SIG-M5 treated with dmso at 0.1 percent for 504 hours (cell line): ENCODE measurements around the gene APMAP.
A peak's percentile ranks its signal among the peaks of the same experiment; 100 is the strongest.
"Not testable (repeated sequence)": the region's sequence is repeated elsewhere in the genome, so short reads cannot be mapped to it uniquely, and the experiment has no call there.

ENCODE experiments used
- DNase-seq: peaks from one replicate; lab custom pipeline; 2025; ENCODE audit not compliant: unreplicated experiment; lab: John Stamatoyannopoulos, UW

APMAP gene

DNA sequence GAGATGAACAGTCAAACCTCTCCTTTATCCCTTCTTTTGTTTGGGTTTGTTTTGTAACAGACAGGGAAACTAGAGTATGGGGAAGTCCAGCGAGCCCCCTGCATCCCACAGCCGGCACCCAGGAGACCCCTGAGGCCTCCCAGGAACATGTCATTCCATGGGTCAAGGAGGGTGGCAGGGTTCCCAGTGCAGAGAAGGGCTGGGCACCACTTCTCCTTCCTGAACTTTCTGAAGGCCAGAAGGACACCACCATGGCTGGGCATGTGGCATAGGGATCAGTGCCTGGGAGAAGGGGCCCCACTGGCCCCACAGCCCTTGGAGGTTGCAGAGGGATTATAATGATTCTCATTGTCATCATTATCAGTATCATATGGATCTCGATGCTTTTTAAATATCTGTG, 57.4 kb downstream of the APMAP start:
- DNase-seq, result no peak

DNA sequence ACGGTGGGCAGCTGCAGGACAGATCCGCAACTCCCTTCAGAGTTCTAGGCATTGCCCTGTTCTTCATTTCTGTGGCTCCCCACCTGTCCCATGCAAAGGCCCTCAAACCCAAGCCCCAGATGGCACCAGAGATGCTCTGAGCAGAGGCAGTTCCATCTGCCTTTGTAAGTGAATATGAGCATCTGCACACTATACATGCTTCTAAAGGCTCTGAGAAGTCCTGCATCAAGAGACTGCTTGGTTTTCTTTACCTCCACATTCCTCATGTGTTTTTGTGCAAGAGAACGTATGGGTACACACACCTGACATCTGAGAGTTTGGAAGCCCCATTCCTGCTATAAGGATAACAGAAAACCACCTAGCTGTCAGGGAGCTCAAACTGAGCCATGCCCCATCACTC, 57.8 kb downstream of the APMAP start:
- no peak for DNase-seq

DNA sequence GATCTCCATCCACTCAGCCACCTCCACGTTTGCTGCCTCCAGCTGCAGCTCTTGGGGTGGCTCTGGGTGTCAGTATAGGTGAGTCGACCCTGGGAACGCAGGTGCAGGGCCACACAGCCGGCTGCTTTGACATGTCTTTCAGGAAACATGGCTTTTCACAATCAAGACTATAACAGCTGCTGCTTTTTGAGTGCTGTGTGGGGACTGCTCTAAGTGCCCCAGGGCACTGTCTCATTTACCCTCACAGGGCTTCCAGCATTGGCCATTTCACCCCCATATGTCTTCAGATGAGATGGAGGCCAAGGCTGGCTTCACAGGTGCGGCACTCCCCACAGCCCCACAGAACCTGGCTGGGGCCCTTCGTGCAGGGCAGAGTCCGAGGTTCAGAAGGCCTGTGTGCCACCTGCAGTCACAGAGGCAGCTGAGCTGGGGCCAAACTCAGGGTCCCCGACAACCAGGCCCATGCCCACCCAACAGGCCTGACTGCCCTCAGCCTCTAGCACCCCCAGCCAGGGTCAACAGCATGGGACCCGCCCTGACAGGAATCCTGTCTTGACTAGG, 58.4 kb downstream of the APMAP start:
- DNase-seq, result no peak

DNA sequence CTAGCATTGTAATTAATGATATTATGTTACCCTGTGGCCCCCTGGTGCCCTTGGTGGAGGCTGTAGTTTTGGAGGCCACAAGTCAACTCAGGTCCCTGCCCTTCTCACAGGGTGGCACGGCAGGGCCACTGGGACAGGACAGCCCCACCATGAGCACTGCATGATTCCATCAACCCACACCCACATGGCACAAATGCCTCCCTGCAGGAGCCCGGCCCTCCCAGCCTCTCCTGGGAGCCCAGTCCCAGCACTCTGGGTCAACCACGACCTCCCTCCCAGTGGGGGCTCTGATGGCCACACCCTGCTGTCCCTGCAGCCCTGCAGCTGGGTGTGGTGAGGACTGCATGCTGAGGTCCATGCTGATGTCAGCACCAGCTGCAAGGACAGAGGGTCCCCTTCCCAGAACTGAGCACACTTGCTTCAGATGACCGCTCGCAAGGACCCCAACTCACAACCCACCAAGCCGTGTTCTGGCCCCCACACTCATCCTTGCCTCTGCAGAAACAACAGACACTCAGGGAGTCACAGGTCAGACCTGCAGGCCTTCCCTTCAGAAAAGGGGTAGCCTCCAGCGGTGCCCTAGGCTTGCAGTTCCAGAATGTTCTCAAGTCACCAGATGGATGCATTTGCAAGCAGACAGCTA, 59.2 kb downstream of the APMAP start:
- no peak for DNase-seq

DNA sequence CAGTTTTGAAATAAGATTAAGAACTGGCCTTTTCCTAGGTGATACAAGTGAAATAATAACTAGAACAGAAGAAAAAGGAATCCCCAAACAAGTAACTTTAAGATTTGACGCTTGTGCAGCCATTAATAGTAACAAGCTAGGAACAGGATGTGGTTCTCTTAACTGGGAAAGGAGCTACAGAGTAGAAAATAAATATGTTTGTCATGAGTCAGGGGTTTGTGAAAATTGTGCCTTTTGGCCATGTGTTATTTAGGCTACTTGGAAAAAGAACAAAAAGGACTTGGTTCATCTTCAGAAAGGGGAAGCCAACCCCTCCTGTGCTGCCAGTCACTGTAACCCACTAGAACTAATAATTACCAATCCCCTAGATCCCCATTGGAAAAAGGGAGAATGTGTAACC, 60.7 kb downstream of the APMAP start:
- not testable (repeated sequence) for DNase-seq

DNA sequence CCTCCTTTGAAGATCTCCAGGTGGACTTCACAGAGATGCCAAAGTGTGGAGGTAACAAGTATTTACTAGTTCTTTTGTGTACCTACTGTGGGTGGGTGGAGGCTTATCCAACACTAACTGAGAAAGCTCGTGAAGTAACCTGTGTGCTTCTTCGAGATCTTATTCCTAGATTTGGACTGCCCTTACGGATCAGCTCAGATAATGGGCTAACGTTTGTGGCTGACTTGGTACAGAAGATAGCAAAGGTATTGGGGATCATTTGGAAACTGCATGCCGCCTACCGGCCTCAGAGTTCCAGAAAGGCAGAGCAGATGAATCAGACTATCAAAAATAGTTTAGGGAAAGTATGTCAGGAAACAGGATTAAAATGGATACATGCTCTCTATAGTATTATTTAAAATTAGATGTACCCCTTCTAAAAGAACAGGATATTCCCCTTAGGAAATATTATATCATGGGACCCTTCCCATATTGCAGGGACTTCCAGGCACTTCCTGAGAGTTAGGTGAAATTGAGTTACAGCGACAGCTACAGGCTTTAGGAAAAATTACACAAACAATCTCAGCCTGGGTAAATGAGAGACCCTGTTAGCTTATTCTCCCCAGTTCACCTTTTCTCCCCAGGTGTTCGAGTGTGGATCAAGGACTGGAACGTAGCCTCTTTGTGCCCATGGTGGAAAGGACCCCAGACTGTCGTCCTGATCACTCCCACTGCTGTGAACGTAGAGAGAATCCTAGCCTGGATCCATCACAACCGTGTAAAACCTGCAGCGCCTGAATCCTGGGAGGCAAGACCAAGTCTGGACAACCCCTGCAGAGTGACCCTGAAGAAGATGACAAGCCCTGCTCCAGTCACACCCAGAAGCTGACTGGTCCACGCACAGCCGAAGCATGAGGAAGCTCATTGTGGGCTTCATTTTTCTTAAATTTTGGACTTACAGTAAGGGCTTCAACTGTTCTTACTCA, 61.5 kb downstream of the APMAP start:
- DNase-seq, result not testable (repeated sequence)

DNA sequence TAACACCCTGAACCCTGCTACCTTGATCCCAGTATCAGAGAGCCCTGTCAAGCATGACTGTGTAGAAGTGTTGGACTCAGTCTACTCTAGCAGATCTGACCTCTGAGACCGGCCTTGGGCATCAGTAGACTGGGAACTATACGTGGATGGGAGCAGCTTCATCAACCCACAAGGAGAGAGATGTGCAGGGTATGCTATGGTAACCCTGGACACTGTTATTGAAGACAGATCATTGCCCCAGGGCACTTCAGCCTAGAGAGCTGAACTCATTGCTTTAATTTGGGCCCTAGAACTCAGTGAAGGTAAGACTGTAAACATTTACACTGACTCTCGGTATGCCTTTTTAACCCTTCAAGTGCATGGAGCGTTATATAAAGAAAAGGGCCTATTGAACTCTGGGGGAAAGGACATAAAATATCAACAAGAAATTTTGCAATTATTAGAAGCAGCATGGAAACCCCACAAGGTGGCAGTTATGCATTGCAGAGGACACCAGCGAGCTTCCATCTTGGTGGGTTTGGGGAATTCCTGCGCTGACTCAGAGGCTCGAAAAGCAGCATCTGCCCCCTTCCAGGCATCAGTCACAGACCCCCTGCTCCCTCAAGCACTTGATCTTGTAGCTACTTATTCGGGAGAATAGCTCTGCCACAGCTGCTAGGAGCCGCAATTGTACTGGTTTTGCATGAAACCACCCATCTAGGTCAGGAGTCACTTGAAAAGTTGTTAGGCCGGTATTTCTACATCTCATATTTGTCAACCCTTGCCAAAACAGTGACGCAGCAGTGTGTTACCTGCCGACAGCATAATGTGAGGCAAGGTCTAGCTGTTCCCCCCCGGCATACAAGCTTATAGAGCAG, 62.5 kb downstream of the APMAP start:
- DNase-seq, result peak; percentile 58

DNA sequence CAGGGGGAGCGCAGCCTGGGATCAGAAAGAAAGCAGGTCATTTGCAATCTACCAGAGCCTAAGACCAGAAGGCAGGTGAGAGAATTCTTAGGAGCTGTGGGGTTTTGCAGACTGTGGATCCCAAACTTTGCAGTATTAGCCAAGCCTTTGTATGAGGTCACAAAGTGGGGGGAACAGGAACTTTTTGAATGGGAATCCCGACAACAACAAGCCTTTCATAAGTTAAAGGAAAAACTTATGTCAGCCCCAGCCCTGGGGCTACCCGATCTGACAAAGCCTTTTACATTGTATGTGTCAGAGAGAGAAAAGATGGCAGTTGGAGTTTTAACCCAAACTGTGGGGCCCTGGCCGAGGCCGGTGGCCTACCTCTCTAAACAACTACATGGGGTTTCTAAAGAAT, 63.3 kb downstream of the APMAP start:
- DNase-seq, result not testable (repeated sequence)

DNA sequence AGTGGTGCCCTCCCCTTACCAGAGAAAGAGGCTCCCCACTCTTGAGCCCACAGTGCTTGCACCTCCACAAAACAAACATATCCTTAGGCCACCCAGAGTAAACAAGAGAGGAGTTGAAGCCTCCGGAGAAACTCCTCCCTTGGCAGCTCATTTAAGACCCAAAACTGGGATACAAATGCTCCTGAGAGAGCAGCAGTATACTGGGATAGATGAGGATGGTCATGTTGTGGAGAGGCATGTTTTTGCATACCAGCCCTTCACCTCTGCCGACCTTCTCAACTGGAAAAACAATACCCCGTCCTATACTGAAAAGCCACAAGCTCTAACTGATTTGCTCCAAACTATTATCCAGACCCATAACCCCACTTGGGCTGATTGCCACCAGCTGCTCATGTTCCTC, 71.8 kb downstream of the APMAP start:
- not testable (repeated sequence) for DNase-seq

DNA sequence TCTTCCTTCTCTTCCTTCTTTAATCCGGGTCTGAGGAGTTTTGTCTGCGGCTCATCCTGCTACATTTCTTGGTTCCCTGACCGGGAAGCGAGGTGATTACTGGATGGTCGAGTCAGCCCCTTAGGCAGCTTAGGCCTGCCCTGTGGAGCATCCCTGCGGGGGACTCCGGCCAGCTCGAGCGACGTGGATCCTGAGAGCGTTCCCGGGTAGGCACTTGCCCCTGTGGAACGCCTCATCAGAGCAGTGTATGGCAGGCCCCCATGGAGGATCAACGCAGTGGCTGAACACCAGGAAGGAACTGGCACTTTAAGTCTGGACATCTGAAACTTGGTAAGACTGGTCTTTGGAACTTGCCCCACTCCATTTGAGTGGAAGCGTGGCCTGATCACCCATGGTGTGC, 72.9 kb downstream of the APMAP start:
- DNase-seq, result not testable (repeated sequence)

DNA sequence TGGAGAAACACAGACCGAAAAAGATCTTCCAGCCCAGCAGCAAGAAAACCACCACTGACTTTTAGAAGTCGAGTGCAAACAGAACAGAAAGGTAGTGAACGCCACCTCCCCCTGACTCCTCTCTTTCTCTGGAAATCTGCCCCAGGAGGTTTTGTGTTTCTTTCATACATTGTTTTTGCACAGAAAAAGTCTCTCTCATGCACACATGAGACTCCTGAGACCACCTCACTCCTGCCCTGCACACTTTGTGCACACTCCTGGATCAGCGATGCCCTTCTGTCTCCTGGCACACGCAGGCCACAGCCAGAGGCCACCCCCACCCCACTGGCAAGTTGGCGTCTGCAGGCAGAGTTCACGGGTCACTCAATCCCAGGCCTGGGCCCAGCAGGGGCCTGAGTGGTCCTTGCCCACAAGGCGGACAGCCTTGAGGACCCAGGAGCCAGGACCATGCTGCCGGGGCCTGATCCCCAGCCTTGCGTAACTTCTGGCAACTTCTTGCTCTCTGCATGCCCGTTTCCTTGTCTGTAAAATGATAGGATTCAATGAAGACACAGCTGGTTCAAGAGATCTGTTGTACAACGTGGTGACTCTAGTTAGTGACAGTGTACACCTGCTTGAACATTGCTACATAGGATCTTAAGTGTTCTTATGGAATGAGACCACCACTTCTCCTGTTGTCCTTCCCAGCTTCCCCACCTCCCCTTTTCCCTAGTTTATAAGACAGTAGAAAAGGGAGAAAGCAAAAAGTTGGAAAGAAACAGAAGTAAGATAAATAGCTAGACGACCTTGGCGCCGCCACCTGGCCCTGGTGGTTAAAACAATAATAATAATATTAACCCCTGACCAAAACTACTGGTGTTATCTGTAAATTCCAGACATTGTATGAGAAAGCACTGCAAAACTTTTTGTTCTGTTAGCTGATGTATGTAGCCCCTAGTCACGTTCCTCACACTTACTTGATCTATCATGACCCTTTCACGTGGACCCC, 73.7 kb downstream of the APMAP start:
- DNase-seq, result no peak

DNA sequence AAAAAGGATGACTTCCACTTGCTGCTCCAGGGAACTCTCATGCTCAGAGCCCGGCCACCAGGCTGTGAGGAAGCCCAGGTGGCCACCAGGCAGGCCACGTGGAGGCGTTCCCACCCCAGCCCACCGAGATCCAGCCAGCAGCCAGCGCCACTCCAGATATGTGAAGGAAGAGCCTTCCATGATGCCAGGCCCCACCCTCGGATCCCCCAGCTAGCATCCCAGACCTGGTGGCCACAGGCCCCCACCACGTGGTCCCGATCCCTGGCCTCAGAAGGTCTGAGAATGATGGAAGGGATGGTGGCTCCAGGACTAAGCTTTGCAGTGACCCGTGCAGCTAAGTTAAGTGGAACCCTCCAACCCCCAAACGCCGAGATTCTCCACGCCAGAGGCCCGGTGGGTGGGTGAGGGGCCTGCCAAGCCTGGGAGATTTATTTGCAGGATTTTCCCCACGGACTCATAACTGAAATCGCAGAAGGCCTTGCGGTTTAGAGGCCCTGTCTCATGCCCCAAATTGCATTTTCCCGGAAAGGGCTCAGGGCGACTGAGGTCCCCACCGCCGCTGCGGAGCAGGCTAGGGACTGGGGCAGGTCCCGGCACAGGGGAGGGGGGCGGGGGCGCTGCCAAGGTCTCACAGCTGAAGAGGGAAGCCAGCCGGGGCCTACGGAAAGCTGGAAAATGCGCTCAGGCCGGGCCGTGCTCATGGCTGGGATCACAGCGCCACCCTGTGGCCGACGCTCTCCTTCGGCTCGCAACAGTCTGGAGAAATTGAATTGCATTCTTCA, 74.6 kb downstream of the APMAP start:
- peak; percentile 68 for DNase-seq

DNA sequence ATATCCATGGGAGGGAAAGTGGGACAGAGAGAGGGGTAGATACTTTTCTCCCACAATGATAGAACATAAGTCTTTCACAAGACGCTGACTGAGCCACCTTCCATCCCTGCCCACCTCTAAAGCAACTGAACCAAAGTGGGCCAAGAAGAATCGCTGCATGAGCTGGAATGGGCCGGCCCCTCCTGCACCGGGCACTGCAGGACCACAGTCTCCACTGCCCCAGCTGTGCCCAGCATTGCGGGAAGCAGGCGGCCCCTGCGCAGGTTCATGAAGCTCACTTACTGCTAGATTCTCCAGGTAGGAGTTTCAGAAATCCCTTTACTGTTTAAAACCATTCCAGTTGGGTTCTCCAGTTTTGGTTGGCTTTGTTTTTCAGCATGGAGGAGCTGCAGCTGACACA, 75.5 kb downstream of the APMAP start:
- no peak for DNase-seq

DNA sequence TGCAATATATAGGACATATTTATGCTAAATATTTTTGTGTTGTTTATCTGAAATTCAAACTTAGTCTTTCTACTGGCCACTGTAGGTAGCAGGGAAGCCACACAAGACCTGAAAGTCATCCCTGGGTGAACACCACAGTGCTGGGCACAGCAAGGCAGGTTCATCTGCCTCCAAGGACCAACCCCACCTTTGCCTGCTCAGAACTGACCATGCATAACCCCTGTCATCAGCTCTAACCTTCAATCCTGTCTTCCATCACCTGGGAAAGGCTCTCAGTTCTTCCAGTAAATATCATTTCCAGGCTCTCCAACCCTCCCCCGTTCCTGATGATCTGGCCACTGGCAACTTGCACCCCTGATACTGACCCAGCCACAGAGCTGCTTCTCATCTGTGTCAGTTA, 76.1 kb downstream of the APMAP start:
- no peak for DNase-seq

DNA sequence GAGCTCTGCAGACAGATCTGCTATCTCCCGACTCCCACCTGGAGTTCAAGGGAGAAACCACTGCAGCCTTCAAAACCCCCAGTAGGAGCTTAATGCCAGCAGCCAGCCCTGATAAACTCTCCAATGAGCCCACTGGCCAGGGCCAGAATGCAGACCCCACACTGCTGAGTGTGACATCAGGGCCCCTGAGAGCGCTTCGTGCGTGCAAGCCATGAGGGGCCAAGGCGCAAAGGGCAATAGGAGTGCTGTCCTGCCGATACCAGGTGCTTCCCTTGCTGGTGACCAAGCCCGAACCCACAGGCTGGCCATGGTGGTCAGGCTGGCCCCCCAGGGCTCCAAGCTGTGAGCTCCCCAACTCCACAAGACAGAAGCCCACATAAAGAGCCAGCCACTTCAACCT, 76.7 kb downstream of the APMAP start:
- DNase-seq, result no peak

DNA sequence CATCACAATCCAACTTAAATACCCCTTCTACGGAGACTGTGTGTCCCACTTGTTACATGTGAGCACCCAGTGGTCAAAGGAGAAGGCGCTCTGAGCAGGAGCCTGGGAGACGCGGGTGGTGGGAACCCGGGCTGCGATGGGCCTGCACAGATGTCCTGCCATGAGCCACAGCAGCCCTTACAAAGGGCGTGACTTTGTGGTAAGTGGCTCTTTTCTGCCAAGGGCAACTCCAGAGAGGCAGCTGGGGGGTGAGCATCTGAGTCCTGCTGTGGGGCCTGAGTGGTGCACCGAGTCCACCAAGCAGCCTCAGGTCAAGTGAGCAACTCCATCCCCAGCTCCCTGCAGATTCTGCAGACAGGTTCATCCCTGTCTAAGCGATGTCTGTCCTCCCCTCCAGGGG, 77.1 kb downstream of the APMAP start:
- DNase-seq, result no peak

DNA sequence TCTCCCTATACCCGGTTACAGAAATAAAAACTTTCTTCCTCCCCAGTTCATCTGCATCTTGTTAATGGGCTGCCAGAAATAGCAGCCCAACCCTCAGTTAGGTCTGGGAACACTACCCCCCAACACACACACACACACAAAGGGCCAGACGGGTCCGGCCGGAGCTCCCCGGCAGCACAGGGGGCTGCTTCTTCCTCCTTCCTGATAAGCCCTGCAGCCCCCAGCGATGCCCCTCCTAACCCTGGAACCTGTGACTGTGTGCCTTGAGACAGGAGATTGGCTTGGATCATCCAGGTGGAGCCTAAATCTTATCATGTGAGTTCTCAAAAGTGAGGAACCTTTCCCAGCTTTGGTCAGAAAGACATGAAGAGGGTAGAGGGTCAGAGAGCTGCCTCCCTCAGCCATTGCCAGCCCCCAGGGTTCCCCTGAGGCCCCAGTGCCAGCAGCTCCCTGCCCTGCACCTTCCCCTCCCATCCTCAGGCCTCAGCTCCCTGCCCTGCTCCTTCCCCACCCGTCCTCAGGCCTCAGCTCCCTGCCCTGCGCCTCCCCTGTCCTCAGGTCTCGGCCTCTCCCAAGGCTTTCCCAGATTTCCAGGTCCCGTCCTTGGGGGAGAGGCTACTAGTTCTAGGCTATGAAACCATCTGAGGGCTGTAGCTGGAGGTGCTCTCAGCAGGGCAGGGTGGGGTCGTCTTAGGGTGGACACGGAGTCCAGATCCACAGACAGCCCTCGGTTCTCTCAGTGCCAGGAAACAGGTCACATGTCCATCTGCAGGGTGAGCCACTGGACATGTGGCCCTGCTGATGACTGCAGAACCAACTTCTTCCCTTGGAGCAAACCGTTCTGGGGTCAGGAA, 77.9 kb downstream of the APMAP start:
- DNase-seq, result no peak

DNA sequence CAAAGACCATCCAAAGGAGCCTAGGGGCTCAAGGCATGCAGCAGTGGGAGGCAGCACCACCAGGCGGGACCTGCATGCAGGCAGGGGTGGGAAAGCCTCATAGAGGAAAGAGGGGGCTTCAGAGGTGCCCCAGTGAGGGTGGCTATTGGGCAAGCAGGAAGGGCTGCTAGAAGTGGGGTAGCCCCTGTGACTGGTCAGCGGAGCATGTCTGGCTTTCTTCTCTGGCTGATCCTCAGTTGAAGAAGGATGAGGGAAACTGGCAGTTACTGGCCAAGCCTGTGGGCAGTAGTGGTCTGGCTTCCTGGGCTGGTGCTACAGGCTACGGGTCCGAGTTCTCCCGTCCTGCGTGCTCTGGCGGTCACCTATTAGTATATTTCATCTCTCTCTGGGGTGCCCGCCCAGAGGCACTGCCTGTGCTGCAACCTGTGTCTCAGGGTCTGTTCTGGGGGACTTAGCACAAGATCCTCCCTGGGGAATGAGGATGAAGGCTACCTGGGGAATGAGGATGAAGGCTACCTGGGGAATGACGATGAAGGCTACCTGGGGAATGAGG, 79.4 kb downstream of the APMAP start:
- DNase-seq, result no peak
